Activated CD4-positive, alpha-beta T cell treated with anti-CD3 and anti-CD28 coated beads, Interleukin-2, amount 50 U/mL, for 48 hours (primary cell): ENCODE measurements around the gene PEAK3.

Source experiments
- DNase-seq, 2 experiments: peaks; one replicate each; pipeline ENCODE4 v3.0.0-alpha.2; 2020

PEAK3 gene

GRCh38 chr19:2282062-2282861 lies at the start of gene PEAK3:
PEAK3 (minus strand) TSS chr19:2282175; CDS start chr19:2280931, 1,244 bp downstream.
- DNase-seq, result no peak

- DNase-seq, result no peak
Observed at GRCh38 chr19:2330632-2331284, 48.8 kb upstream of the PEAK3 start.

- DNase-seq, result no peak
Observed at GRCh38 chr19:2330255-2330631, 48.3 kb upstream of the PEAK3 start.

GRCh38 chr19:2329501-2329916 lies 47.5 kb upstream of the PEAK3 start:
- DNase-seq, result no peak

- no peak for DNase-seq
Observed at GRCh38 chr19:2329149-2329478, 47.1 kb upstream of the PEAK3 start.

GRCh38 chr19:2328401-2329148 lies 46.6 kb upstream of the PEAK3 start, which contains the start of the genes LSM7 and SPPL2B:
LSM7 (minus strand) TSS chr19:2328586; CDS start chr19:2328566, 20 bp downstream.
SPPL2B (plus strand) TSS chr19:2328684; CDS start chr19:2328710, 26 bp downstream.
- peak; percentile 89 to 91 for DNase-seq

GRCh38 chr19:2327773-2328400 lies 45.9 kb upstream of the PEAK3 start:
- peak; percentile 64 to 72 for DNase-seq

GRCh38 chr19:2326699-2327360 lies 44.9 kb upstream of the PEAK3 start:
- no peak for DNase-seq

GRCh38 chr19:2325281-2326046 lies 43.5 kb upstream of the PEAK3 start:
- no peak for DNase-seq

- no peak for DNase-seq
Observed at GRCh38 chr19:2324220-2324948, 42.4 kb upstream of the PEAK3 start.

- no peak for DNase-seq
Observed at GRCh38 chr19:2323707-2324106, 41.7 kb upstream of the PEAK3 start.

- DNase-seq, result no peak
Observed at GRCh38 chr19:2321565-2322283, 39.7 kb upstream of the PEAK3 start.

- DNase-seq, result no peak
Observed at GRCh38 chr19:2320939-2321338, 39.0 kb upstream of the PEAK3 start.

GRCh38 chr19:2320049-2320448 lies 38.1 kb upstream of the PEAK3 start:
- DNase-seq, result no peak

- no peak for DNase-seq
Observed at GRCh38 chr19:2319551-2319950, 37.6 kb upstream of the PEAK3 start.

- no peak for DNase-seq
Observed at GRCh38 chr19:2318923-2319322, 36.9 kb upstream of the PEAK3 start.

GRCh38 chr19:2317756-2318155 lies 35.8 kb upstream of the PEAK3 start:
- DNase-seq, result no peak

- no peak for DNase-seq
Observed at GRCh38 chr19:2317300-2317699, 35.3 kb upstream of the PEAK3 start.

- DNase-seq, result peak in 1 of 2 experiments; percentile 32
Observed at GRCh38 chr19:2315818-2316353, 33.9 kb upstream of the PEAK3 start.
